SKM-1 (cell line): ENCODE results near the gene PPP3CA.
"Not testable (repeated sequence)": the region's sequence is repeated elsewhere in the genome, so short reads cannot be mapped to it uniquely, and the experiment has no call there.

ENCODE experiments used
- DNase-seq: peaks from one replicate; lab custom pipeline; 2025; ENCODE audit not compliant: unreplicated experiment; lab: John Stamatoyannopoulos, UW

The PPP3CA gene

DNA sequence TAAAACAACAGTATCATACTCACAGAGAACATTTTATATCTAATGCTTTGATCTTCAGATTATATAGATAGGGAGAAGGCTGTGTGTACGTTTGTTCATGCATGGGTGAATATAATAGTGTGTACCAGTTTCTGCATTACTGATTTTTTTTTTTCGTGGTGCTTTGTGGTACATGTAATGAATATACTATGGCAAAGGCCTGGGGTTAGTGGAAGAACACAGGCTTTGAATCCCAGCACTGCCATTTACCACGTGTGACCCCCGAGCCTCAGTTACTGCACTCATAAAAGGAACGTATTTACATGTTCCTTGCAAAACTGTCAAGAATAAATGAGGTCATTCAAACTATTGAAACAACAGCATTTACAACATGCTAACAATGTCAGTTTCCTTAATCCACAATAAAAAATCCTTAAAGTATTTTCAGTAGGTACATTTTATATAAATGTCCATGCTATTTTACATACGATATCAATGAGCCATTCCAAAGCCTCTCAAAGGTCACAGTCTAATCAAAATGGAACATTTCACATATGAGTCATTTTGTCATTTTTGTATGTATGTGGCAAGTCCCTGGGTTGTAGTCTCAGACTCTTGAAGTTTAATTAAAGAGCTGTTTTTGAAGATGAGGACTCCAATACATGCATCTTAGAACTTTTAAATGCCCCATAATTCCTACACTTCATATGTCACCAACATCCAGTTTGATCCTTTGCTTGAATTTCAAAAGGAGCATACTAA is 242.8 kb downstream of the PPP3CA start:
- no peak for DNase-seq

GRCh38 chr4:101103381-101104142 is 243.8 kb downstream of the PPP3CA start:
- DNase-seq: peak; percentile 72

GRCh38 chr4:101102114-101102742 is 245.1 kb downstream of the PPP3CA start:
- no peak for DNase-seq

DNA sequence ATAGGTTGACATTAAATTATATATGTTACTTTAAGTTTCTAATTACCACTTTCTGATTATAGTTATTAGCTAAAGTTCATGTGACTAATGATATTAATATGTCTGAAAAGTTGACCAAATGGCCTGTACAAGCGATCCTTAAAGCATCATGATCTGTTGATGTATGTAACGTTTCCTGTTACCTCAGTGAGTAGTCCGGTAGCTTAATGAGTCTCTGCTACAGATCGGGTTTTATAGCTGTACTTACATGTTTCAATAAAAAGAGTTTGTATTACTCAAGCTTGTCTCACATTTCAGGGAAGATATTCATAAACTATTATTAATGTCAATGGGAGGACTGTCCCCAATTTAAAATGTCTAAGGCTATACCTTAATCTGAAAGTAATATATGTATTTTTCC is 246.3 kb downstream of the PPP3CA start:
- DNase-seq: no peak

GRCh38 chr4:101098666-101099400 is 248.5 kb downstream of the PPP3CA start:
- no peak for DNase-seq

DNA sequence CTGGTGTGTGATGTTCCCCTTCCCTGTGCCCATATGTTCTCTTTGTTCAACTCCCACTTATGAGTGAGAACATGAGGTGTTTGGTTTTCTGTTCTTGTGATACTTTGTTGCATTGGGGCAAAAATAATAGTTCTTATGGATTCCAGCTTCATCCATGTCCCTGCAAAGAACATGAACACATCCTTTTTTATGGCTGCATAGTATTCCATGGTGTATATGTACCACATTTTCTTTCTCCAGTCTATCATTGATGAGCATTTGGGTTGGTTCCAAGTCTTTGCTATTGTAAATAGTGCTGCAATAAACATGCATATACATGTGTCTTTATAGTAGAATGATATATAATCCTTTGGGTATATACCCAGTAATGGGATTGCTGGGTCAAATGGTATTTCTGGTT is 254.7 kb downstream of the PPP3CA start:
- not testable (repeated sequence) for DNase-seq

DNA sequence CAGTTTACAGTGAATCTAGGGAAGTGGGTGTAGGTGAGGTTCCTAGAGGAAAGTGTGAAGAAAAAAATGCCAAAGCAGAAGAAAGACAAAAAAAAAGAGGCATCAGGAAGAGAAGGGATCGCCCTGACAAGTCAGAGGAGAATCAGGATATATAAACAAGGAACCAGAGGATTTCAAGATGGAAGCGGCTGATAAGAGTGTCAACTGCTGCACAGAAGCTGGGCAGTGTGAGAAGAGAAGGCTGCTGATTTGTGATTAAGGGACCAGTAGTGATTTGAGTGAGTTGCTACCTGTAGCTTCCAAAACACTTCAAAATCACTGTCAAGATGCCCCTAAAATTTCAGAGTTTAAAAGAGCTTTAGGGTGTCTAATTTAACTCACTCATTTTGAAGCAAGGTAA is 258.2 kb downstream of the PPP3CA start:
- DNase-seq: no peak

GRCh38 chr4:101086801-101087586 is 260.3 kb downstream of the PPP3CA start:
- DNase-seq: no peak

DNA sequence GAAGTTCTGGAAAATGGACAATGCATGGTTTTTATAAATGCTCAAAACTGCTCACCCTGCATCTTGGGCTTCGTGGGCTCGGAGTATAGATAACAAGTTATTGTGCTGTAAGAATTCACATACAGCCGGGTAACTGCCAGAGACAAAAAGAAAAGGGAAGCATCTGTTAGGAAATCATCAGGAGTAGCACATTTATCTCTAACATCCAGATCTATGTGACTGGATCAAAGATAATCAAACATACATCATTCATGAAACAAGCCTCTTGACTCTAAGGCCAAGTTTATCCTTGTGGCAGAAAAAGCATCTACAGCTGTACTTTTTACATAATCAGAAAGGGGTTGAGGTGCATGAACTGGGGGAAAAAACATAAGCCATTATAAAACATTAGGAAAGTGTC is 264.2 kb downstream of the PPP3CA start:
- no peak for DNase-seq

- no peak for DNase-seq
These were observed 265.5 kb downstream of the PPP3CA start for GRCh38 chr4:101081695-101082369.

DNA sequence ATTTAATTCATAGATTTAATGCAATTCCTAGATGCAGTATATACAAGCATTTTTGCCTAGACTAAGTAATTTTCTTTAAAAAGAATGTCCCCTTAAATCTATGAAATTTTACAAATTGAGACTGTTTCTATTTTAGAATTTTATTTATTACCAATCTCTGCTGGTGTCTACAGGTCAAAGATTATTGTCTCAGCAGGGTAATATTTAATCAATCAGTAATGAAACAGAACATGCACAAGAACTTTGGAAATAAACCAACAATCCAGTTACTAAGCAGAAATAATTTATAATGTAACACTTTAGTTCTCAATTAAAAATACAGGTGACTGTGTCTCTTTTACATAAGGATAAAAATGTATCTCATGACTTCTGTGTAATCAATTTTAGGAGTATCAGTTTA is 266.2 kb downstream of the PPP3CA start:
- no peak for DNase-seq

- DNase-seq: no peak
These were observed 268.4 kb downstream of the PPP3CA start for GRCh38 chr4:101078950-101079349.

GRCh38 chr4:101076032-101076431 is 271.3 kb downstream of the PPP3CA start:
- DNase-seq: no peak

GRCh38 chr4:101075536-101075935 is 271.8 kb downstream of the PPP3CA start:
- DNase-seq: peak; percentile 52

GRCh38 chr4:101074326-101074725 is 273.0 kb downstream of the PPP3CA start:
- DNase-seq: no peak

- no peak for DNase-seq
These were observed 276.1 kb downstream of the PPP3CA start for GRCh38 chr4:101071241-101071640.

GRCh38 chr4:101068115-101068514 is 279.2 kb downstream of the PPP3CA start:
- no peak for DNase-seq

DNA sequence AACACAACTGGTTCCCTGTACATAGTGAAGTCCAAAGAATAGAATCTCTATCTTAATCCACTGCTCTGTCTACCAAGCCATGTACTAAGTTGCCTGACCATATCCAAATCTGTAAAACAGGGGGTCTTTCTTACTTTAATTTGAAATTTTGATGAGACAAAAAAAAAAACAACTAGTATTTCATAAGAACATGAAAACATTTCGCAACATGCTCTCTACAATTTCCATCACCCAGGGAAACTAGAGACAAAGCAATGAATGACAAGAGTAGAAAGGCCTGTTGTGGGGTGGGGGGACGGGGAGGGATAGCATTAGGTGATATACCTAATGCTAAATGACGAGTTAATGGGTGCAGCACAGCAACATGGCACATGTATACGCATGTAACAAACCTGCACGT is 279.9 kb downstream of the PPP3CA start:
- no peak for DNase-seq

- no peak for DNase-seq
These were observed 280.6 kb downstream of the PPP3CA start for GRCh38 chr4:101066626-101067170.
